PC-3 (cell line): Measurements from ENCODE around the gene DDIT4L. TPM values are rescaled to one million over a fixed set of nuclear protein-coding genes. Genes with fewer than 3 reads are reported as not detected.

Experiments
- ATAC-seq: fragments of 200-7000 bp; cut with Tn5 transposase; 2 replicates; pipeline ENCODE4 v1.9.1; 2020; ENCODE audit warnings: mild to moderate bottlenecking, moderate library complexity
- BruUV-seq: library from RNA; stranded (reverse); fragments of 400-500 nt; replicated peaks from 2 replicates; lab custom pipeline; 2021; lab: Mats Ljungman, UMichigan
- CTCF ChIA-PET: fragments of 300-600 bp; sonication (Branson Sonifier 250); formaldehyde crosslinking; loops from one replicate; lab custom pipeline; 2022; ENCODE audit warnings: antibody characterized with exemption; lab: Charles Lee
- POLR2A ChIA-PET: fragments of 300-600 bp; sonication (Branson Sonifier 250); formaldehyde crosslinking; loops from one replicate; lab custom pipeline; 2022; ENCODE audit warnings: antibody characterized with exemption; ENCODE audit not compliant: unreplicated experiment; lab: Charles Lee
- DNase-seq: peaks from one replicate; pipeline ENCODE4 v3.0.0-alpha.2; 2015
- H2AFZ ChIP-seq: fragments of 300-600 bp; sonication (generic); 2 replicates; pipeline ENCODE4 v1.6.0; 2016; ENCODE audit warnings: antibody characterized with exemption, low read length
- H3F3A ChIP-seq: fragments of 300-600 bp; sonication (generic); one replicate; pipeline ENCODE4 v1.6.0; 2017; ENCODE audit warnings: antibody characterized with exemption, low read length, control low read depth, mild to moderate bottlenecking; ENCODE audit not compliant: unreplicated experiment
- H3K27ac ChIP-seq: fragments of 300-600 bp; sonication (generic); 2 replicates; pipeline ENCODE4 v1.5.1; 2016; ENCODE audit warnings: mild to moderate bottlenecking, low read length
- H3K27me3 ChIP-seq: fragments of 300-600 bp; sonication (generic); 2 replicates; pipeline ENCODE4 v1.6.1; 2016; ENCODE audit warnings: low read length, mixed read lengths
- H3K36me3 ChIP-seq: fragments of 300-600 bp; sonication (generic); 2 replicates; pipeline ENCODE4 v1.6.1; 2016; ENCODE audit warnings: low read depth, mixed run types, low read length, mixed read lengths
- H3K4me1 ChIP-seq: fragments of 300-600 bp; sonication (generic); 2 replicates; pipeline ENCODE4 v1.5.1; 2016; ENCODE audit warnings: low read length; ENCODE audit not compliant: insufficient read depth
- H3K4me2 ChIP-seq: fragments of 300-600 bp; sonication (generic); 2 replicates; pipeline ENCODE4 v1.6.0; 2016; ENCODE audit warnings: low read length
- H3K4me3 ChIP-seq: fragments of 300-600 bp; sonication (generic); 2 replicates; pipeline ENCODE4 v1.5.1; 2016; ENCODE audit warnings: mild to moderate bottlenecking, low read length, mixed read lengths
- H3K79me2 ChIP-seq: fragments of 300-600 bp; sonication (generic); 2 replicates; pipeline ENCODE4 v1.6.1; 2017; ENCODE audit warnings: low read length, mixed read lengths
- H3K9ac ChIP-seq: fragments of 300-600 bp; sonication (generic); 2 replicates; pipeline ENCODE4 v1.6.0; 2016; ENCODE audit warnings: mild to moderate bottlenecking, low read length
- H3K9me2 ChIP-seq: fragments of 300-600 bp; sonication (generic); replicated peaks from 2 replicates; pipeline ENCODE4 v1.6.1; 2016; ENCODE audit warnings: mixed run types, low read length, mixed read lengths
- H3K9me3 ChIP-seq: fragments of 300-600 bp; sonication (generic); 2 replicates; pipeline ENCODE4 v1.6.1; 2016; ENCODE audit warnings: low read length, mixed read lengths
- H4K20me1 ChIP-seq: fragments of 300-600 bp; sonication (generic); 2 replicates; pipeline ENCODE4 v1.6.1; 2016; ENCODE audit warnings: low read length, mixed read lengths
- CTCF ChIP-seq: fragments of 300-600 bp; sonication (generic); conservative IDR thresholded peaks from 2 replicates; pipeline ENCODE4 v1.5.1; 2017; ENCODE audit warnings: antibody characterized with exemption, low read depth, mild to moderate bottlenecking, low read length
- EZH2 ChIP-seq: fragments of 300-600 bp; sonication (generic); IDR thresholded peaks from one replicate; pipeline ENCODE4 v1.6.1; 2017; ENCODE audit warnings: antibody characterized with exemption, mild to moderate bottlenecking, low read length; ENCODE audit not compliant: unreplicated experiment
- EZH2phosphoT487 ChIP-seq: fragments of 300-600 bp; sonication (generic); IDR thresholded peaks from 2 replicates; pipeline ENCODE4 v1.6.1; 2018; ENCODE audit warnings: mild to moderate bottlenecking, antibody characterized with exemption, low read length, borderline replicate concordance
- intact Hi-C: fragments of 100-400 bp; cut with micrococcal nuclease; formaldehyde crosslinking; loops from 2 replicates; pipeline ENCODE4 v1.9.0; 2023
- total RNA-seq: library from RNA; depleted of rRNA; stranded (reverse); fragments of >200 nt; gene quantifications from 2 replicates; pipeline ENCODE4 v1.2.3, GENCODE V29; 2014

The DDIT4L gene
- total RNA-seq, 1 experiment from 2014 or later = not detected

GRCh38 chr4:100190643-100191600 is 654 bp upstream of the DDIT4L start:
- Histone ChIP-seq H3F3A (no peaks in the 10 kb centered on the region), H3K36me3 (no peaks in the 10 kb centered on the region), H3K4me2 (no peak overlapping the region), H3K4me1 (no peaks in the 10 kb centered on the region), H3K9me3 (no peaks in the 10 kb centered on the region), H3K4me3 (no peak overlapping the region), H3K79me2 (no peaks in the 10 kb centered on the region), H4K20me1 (no peaks in the 10 kb centered on the region), H3K27ac (no peak overlapping the region), H2AFZ (no peak overlapping the region), H3K9me2 (no peaks in the 10 kb centered on the region), H3K27me3 (no peaks in the 10 kb centered on the region), H3K9ac (no peak overlapping the region)
- CTCF ChIA-PET = no interaction called here
- POLR2A ChIA-PET = no interaction called here
- ATAC-seq (no peak), DNase-seq (no peak)
- intact Hi-C loops = no loop called here
- BruUV-seq = no TSS peak
- no peak for TF ChIP-seq CTCF
- no peak for TF ChIP-seq EZH2phosphoT487
- TF ChIP-seq EZH2 = no peak

- no peak for TF ChIP-seq CTCF
- Histone ChIP-seq H3K27me3 (no peaks in the 10 kb centered on the region), H3F3A (no peaks in the 10 kb centered on the region), H3K27ac (no peak overlapping the region), H3K4me3 (no peak overlapping the region), H3K9me2 (no peaks in the 10 kb centered on the region), H3K36me3 (no peaks in the 10 kb centered on the region), H3K79me2 (no peaks in the 10 kb centered on the region), H3K4me2 (no peak overlapping the region), H2AFZ (no peak overlapping the region), H3K4me1 (no peaks in the 10 kb centered on the region), H3K9me3 (no peaks in the 10 kb centered on the region), H4K20me1 (no peaks in the 10 kb centered on the region), H3K9ac (no peak overlapping the region)
- ChIA-PET CTCF (no interaction called here), POLR2A (no interaction called here)
- BruUV-seq = no TSS peak
- ATAC-seq = no peak
- intact Hi-C loops = no loop called here
- DNase-seq = no peak
These were observed 1.4 kb downstream of the DDIT4L start for GRCh38 chr4:100188829-100189228.

- ChIA-PET POLR2A (no interaction called here), CTCF (no interaction called here)
- H4K20me1 ChIP-seq = no peaks in the 10 kb centered on the region
- no peaks in the 10 kb centered on the region for H3K4me1 ChIP-seq
- no peak for DNase-seq
- H3K9me2 ChIP-seq = no peaks in the 10 kb centered on the region
- H2AFZ ChIP-seq = no peak overlapping the region
- H3K9me3 ChIP-seq = no peaks in the 10 kb centered on the region
- no TSS peak for BruUV-seq
- no peaks in the 10 kb centered on the region for H3K27me3 ChIP-seq
- no peaks in the 10 kb centered on the region for H3K79me2 ChIP-seq
- no peak overlapping the region for H3K4me3 ChIP-seq
- intact Hi-C loops = no loop called here
- ATAC-seq = no peak
- no peak for TF ChIP-seq CTCF
- no peak for TF ChIP-seq EZH2phosphoT487
- no peak for TF ChIP-seq EZH2
- no peak overlapping the region for H3K4me2 ChIP-seq
- no peaks in the 10 kb centered on the region for H3K36me3 ChIP-seq
- no peak overlapping the region for H3K27ac ChIP-seq
- H3F3A ChIP-seq = no peaks in the 10 kb centered on the region
- no peak overlapping the region for H3K9ac ChIP-seq
These were observed 2.5 kb downstream of the DDIT4L start for GRCh38 chr4:100187781-100188180.
